Measurements from ENCODE around the gene GRHPR.

DNA sequence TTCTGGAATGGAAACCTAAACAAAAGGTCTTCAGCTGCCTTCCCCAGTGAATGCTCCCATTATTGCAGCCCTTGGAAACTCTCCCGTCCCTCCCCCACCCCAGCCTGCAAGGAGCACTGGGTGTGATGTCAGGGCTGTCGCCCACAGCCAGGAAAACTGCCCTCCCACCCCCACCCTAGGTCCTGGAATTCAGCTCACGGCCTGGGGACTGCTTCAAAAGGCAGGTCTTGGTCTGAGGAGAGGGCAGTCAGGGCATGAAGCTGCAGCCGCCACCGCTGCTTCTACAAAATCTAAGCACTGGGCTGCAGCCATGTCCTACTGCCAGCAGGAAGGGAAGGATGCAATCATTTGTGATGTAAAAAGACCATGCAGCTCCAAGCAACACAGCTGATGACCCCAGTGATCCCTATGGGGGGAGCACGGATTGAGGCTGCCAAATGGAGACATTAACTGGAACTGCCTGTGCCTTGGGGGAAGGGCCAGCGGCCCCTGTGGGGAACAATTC is 11.4 kb downstream of the GRHPR start:
- TF ChIP-seq, protein P1, sequence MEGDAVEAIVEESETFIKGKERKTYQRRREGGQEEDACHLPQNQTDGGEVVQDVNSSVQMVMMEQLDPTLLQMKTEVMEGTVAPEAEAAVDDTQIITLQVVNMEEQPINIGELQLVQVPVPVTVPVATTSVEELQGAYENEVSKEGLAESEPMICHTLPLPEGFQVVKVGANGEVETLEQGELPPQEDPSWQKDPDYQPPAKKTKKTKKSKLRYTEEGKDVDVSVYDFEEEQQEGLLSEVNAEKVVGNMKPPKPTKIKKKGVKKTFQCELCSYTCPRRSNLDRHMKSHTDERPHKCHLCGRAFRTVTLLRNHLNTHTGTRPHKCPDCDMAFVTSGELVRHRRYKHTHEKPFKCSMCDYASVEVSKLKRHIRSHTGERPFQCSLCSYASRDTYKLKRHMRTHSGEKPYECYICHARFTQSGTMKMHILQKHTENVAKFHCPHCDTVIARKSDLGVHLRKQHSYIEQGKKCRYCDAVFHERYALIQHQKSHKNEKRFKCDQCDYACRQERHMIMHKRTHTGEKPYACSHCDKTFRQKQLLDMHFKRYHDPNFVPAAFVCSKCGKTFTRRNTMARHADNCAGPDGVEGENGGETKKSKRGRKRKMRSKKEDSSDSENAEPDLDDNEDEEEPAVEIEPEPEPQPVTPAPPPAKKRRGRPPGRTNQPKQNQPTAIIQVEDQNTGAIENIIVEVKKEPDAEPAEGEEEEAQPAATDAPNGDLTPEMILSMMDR (IDR thresholded peaks at IDR 0.05; ENCODE audit: control extremely low read depth in 1 of 3, insufficient read depth in 1 of 3, low read depth in 1 of 3, low read length in 3 of 3) = no peak
- no peak for TF ChIP-seq RFX5 (IDR thresholded peaks at IDR 0.05; ENCODE audit: borderline replicate concordance, low read depth, low read length)
- no peak for TF ChIP-seq EZH2 (IDR thresholded peaks at IDR 0.05; ENCODE audit: low read depth, low read length, severe bottlenecking)
- peak in 1 of 2 experiments; percentile 26; a peak in 1 of 3 replicates for TF ChIP-seq EP300 (IDR thresholded peaks at IDR 0.05; ENCODE audit: borderline replicate concordance in 1 of 2, low read depth in 2 of 2, low read length in 2 of 2)
- TF ChIP-seq GABPA (IDR thresholded peaks at IDR 0.05; ENCODE audit: borderline replicate concordance, insufficient read depth, low read length) = no peak
- TF ChIP-seq SP1 (IDR thresholded peaks at IDR 0.05; ENCODE audit: low read depth, low read length) = 0 out of 2 replicates have a peak, but pooled peaks have one; percentile 10
- TF ChIP-seq HDAC2 (IDR thresholded peaks at IDR 0.05; ENCODE audit: borderline replicate concordance in 1 of 2, low read depth in 2 of 2, low read length in 2 of 2) = no peak

All from H1 (cell line).